HL-60 (cell line): ENCODE results near the gene KCNC1.

Source experiments
- CTCF ChIP-seq: IDR thresholded peaks from one replicate; pipeline ENCODE4 v1.5.1; 2011; ENCODE audit warnings: low read length, control low read depth, inconsistent platforms; ENCODE audit not compliant: insufficient read depth
- POLR2AphosphoS5 ChIP-seq: IDR thresholded peaks from 2 replicates; pipeline ENCODE4 v1.6.1; 2012; ENCODE audit warnings: low read depth

GRCh38 chr11:17744151-17744940 lies 9.8 kb downstream of the KCNC1 start:
- no peak for TF ChIP-seq CTCF
- TF ChIP-seq POLR2AphosphoS5: no peak
